ENCODE data around the gene ECHDC1. TPM values are rescaled to one million over a fixed set of nuclear protein-coding genes. Genes with fewer than 3 reads are reported as not detected.
A peak's percentile ranks its signal among the peaks of the same experiment; 100 is the strongest.
"Not testable (repeated sequence)": the region's sequence is repeated elsewhere in the genome, so short reads cannot be mapped to it uniquely, and the experiment has no call there.

ECHDC1 gene
- 34.4 TPM for total RNA-seq
- long read RNA-seq, transcript ECHDC1-203 (5 exons, 1,354 nt): minor isoform, 7 of 36 reads
- long read RNA-seq, transcript ECHDC1-210 (6 exons, 2,341 nt): major isoform, 17 of 36 reads
- long read RNA-seq, partial matches to known transcripts: 4 of 36 reads
- long read RNA-seq, other reads (novel, unspliced or antisense): 5 of 36 reads

GRCh38 chr6:127342946-127343808, at the start of gene ECHDC1:
TSS of gene ECHDC1 (minus strand) at chr6:127343609. CDS start at chr6:127331028, 12,581 bp downstream.
- peak; percentile 86 for DNase-seq (ENCODE audit: low spot score)
- intact Hi-C loops (cut with DNase I): loop anchor here (2.0 kb wide), 1 partner anchor 76 kb away; the partner anchor contains the start of gene RNF146

- no peak for DNase-seq (ENCODE audit: low spot score)
- intact Hi-C loops (cut with DNase I): no loop called here
Observed at GRCh38 chr6:127392301-127392700, 48.9 kb upstream of the ECHDC1 start.

- intact Hi-C loops (cut with DNase I): no loop called here
- no peak for DNase-seq (ENCODE audit: low spot score)
Observed at GRCh38 chr6:127391094-127391953, 47.9 kb upstream of the ECHDC1 start.

GRCh38 chr6:127389706-127390105, 46.3 kb upstream of the ECHDC1 start:
- no peak for DNase-seq (ENCODE audit: low spot score)
- intact Hi-C loops (cut with DNase I): no loop called here

- DNase-seq (ENCODE audit: low spot score): no peak
- intact Hi-C loops (cut with DNase I): no loop called here
Observed at GRCh38 chr6:127385668-127386430, 42.4 kb upstream of the ECHDC1 start.

GRCh38 chr6:127384848-127385247, 41.4 kb upstream of the ECHDC1 start:
- intact Hi-C loops (cut with DNase I): not testable (repeated sequence)

GRCh38 chr6:127383988-127384387, 40.6 kb upstream of the ECHDC1 start:
- DNase-seq (ENCODE audit: low spot score): no peak
- intact Hi-C loops (cut with DNase I): no loop called here

More at GRCh38 chr6:127384848-127385247, 41.4 kb upstream of the ECHDC1 start:
- DNase-seq (ENCODE audit: low spot score): not testable (repeated sequence)

GRCh38 chr6:127382413-127382812, 39.0 kb upstream of the ECHDC1 start:
- intact Hi-C loops (cut with DNase I): no loop called here
- no peak for DNase-seq (ENCODE audit: low spot score)

- DNase-seq (ENCODE audit: low spot score): no peak
- intact Hi-C loops (cut with DNase I): no loop called here
Observed at GRCh38 chr6:127381384-127381783, 38.0 kb upstream of the ECHDC1 start.

- DNase-seq (ENCODE audit: low spot score): no peak
- intact Hi-C loops (cut with DNase I): no loop called here
Observed at GRCh38 chr6:127376685-127377084, 33.3 kb upstream of the ECHDC1 start.

- DNase-seq (ENCODE audit: low spot score): no peak
- intact Hi-C loops (cut with DNase I): no loop called here
Observed at GRCh38 chr6:127367023-127367375, 23.6 kb upstream of the ECHDC1 start.

- DNase-seq (ENCODE audit: low spot score): no peak
- intact Hi-C loops (cut with DNase I): no loop called here
Observed at GRCh38 chr6:127366282-127367022, 23.0 kb upstream of the ECHDC1 start.

- DNase-seq (ENCODE audit: low spot score): no peak
- intact Hi-C loops (cut with DNase I): no loop called here
Observed at GRCh38 chr6:127365874-127366273, 22.5 kb upstream of the ECHDC1 start.

- intact Hi-C loops (cut with DNase I): no loop called here
- DNase-seq (ENCODE audit: low spot score): no peak
Observed at GRCh38 chr6:127352524-127352923, 9.1 kb upstream of the ECHDC1 start.

GRCh38 chr6:127349980-127350379, 6.6 kb upstream of the ECHDC1 start:
- intact Hi-C loops (cut with DNase I): no loop called here
- no peak for DNase-seq (ENCODE audit: low spot score)

GRCh38 chr6:127348028-127348661, 4.7 kb upstream of the ECHDC1 start:
- intact Hi-C loops (cut with DNase I): no loop called here
- no peak for DNase-seq (ENCODE audit: low spot score)

GRCh38 chr6:127347178-127347577, 3.8 kb upstream of the ECHDC1 start:
- DNase-seq (ENCODE audit: low spot score): no peak
- intact Hi-C loops (cut with DNase I): no loop called here

GRCh38 chr6:127345521-127345920, 2.1 kb upstream of the ECHDC1 start:
- intact Hi-C loops (cut with DNase I): no loop called here

More at GRCh38 chr6:127345521-127345920, 2.1 kb upstream of the ECHDC1 start:
- DNase-seq (ENCODE audit: low spot score): no peak
